DMS 273 (cell line): Measurements from ENCODE around the gene DLG1.
"Not testable (repeated sequence)": the region's sequence is repeated elsewhere in the genome, so short reads cannot be mapped to it uniquely, and the experiment has no call there.

Experiments
- DNase-seq: peaks from one replicate; lab custom pipeline; 2025; ENCODE audit not compliant: unreplicated experiment; lab: John Stamatoyannopoulos, UW

The DLG1 gene

DNA sequence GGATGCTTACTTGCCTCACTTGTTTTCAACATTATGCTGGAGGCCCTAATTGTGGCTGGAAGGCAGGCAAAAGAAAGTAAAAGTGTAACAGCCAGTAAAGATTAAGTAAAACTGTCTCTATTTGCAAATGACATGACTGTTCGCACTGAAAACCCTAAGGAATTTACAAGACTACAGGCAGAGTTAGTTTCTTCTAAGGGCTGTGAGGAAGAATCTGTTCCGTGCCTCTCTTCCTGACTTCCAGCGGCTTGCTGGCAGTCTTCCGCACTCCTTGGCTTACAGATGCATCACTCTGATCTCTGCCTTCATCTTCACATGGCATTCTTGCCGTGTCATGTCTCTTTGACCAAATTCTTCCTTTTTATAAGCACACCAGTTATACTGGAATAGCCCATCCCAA, 86.1 kb downstream of the DLG1 start:
- DNase-seq: no peak

GRCh38 chr3:197211698-197212097, 86.7 kb downstream of the DLG1 start:
- not testable (repeated sequence) for DNase-seq

DNA sequence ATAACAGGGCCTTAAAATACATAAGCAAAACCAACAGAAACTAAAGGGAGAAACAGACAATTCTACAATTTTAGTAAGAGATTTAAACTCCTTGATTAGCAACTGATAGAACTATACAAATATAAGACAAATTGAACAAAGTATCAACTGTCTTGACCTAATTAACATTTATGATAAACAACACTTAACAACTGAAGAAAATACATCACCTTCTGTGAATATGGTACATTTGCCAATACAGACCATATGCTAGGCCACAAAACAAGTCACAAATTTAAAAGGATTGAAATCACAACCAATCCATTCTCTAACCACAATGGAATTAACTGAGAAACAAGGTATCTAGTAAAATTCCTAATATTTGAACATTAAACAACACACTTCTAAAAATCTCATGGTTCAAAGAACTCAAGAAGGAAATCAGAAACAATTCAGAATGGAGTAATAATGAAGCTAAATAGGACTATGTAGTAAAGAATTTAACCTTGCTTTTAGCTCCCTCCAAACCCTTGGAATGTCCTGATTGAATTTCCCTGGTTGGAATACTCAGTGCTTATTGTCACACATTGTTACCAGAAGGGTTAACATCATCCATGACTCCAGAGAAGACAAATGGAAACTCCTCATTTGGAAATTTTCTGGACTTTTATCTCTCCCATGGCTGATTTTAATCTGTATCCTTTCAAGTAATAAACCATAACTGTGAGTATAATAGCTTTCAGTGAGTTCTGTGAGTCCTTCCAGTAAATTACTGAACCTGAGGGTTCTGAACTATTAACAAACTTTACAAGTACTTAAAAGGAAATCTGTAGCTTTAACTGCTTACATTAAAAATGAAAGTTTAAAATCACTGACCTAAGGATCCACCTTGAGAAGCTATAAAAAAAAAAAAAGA, 88.8 kb downstream of the DLG1 start:
- peak; percentile 33 for DNase-seq

GRCh38 chr3:197206913-197207312, 91.5 kb downstream of the DLG1 start:
- peak; percentile 14 for DNase-seq

DNA sequence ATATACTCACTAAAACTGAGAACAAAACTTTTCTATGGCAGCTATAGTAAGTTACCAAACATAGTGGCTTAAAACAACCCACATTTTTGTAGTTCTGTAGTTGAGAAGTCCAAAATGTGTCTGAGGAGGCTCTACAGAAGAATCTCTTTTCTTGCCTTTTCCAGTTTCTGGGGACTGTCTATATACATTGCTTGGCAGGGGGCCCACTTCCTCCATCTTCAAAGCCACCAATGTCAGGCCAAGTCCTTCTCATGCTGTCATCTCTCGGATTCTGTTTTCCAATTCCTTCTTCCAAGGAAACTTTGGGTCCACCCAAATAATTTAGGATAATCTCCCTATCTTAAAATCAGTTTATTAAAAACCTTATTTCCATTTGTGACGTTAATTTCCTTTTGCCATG, 92.7 kb downstream of the DLG1 start:
- peak; percentile 15 for DNase-seq

GRCh38 chr3:197205265-197205664, 93.1 kb downstream of the DLG1 start:
- no peak for DNase-seq

- DNase-seq: no peak
Measured at GRCh38 chr3:197204736-197205135, 93.7 kb downstream of the DLG1 start.

DNA sequence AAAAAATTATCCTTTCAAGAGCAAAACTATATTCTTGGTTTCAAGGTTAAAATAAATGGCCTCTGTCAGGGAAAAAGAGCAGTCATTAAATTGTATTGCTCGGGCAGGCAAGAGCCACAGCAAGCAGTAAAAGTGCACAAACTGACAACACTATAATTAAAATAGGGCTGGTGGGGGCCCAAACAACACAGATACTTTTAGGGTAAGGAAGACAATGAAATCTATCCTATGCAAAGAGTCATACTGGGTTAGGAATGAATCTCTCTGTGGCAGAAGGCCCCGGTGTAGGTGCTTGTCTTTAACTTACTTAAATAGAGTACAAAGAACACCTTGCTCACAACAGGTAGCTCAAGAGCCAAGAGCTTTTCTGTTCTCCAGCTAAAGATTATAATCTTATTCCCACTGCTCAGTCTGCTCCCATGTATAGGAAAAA, 94.7 kb downstream of the DLG1 start:
- no peak for DNase-seq

- DNase-seq: no peak
Measured at GRCh38 chr3:197202694-197203093, 95.7 kb downstream of the DLG1 start.

GRCh38 chr3:197201791-197202452, 96.5 kb downstream of the DLG1 start:
- DNase-seq: no peak

DNA sequence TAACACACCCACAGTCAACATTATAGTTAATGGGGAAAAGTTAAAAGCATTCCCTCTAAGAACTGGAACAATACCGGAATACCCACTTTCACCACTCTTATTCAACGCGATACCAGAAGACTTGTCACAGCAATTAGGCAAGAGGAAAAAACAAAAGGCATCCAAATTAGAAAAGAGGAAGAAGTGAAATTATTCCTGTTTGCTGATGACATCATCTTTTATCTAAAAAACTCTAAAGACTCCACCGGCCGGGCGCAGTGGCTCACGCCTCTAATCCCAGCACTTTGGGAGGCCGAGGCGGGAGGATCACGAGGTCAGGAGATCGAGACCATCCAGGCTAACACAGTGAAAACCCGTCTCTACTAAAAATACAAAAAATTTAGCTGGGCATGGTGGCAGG, 97.6 kb downstream of the DLG1 start:
- DNase-seq: not testable (repeated sequence)

DNA sequence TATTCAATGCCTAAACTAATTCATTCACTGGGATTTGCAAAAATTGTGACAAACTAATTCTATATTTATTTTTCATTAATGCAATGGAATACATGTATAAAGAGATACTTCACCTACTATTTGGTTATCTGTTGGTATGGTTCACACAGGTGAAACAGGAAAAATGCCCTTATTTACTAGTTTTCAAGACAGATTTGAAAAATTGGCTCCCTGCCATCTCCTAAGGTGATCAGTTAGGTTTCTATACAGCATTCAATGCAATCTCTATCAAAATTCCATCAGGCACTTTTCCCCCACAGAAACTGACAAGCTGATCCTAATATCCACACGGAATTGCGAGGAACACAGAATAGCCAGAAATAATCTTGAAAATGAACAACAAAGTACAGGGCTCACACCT, 101.1 kb downstream of the DLG1 start:
- peak; percentile 15 for DNase-seq

DNA sequence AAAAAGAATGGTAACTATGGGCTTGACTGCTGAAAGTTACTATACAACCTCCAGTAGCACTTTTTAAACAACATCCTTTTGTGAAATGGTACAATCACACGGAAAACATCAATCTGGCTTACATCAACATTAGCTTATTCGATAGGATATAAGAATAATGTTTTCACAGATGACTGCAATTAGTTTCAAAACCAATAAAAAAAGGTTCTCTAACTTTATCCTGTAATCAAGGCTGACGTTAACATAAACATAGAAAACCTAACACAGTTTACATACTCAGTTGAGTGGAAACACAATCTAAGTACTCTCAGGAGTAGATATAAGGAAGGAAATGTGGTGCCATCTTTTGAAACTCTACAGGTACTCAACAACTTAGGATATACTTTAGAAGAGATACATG, 102.2 kb downstream of the DLG1 start:
- no peak for DNase-seq

- no peak for DNase-seq
Measured at GRCh38 chr3:197195326-197195725, 103.1 kb downstream of the DLG1 start.

GRCh38 chr3:197193759-197194158, 104.7 kb downstream of the DLG1 start:
- not testable (repeated sequence) for DNase-seq

- no peak for DNase-seq
Measured at GRCh38 chr3:197191897-197192296, 106.5 kb downstream of the DLG1 start.

- no peak for DNase-seq
Measured at GRCh38 chr3:197189623-197190022, 108.8 kb downstream of the DLG1 start.

DNA sequence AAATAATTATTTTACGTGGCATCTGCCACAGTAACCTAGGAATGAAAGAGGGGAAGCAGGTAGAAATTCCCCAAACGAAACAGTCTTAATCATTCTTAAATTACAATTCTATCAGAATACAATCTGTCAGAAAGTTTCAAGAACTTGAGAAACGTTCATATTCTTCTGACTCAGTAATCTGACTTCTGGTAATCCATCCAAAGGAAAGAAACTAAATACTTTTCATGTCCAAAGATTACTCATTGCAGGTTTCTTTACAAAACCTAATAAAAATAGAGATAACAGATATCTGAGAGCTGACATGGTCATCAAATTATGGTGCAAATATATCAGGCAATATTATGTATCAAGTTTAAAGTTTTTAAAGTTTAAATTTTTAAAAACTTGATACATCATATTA, 109.4 kb downstream of the DLG1 start:
- DNase-seq: no peak

GRCh38 chr3:197186887-197187588, 111.4 kb downstream of the DLG1 start:
- DNase-seq: peak; percentile 86

- no peak for DNase-seq
Measured at GRCh38 chr3:197183582-197183981, 114.8 kb downstream of the DLG1 start.

DNA sequence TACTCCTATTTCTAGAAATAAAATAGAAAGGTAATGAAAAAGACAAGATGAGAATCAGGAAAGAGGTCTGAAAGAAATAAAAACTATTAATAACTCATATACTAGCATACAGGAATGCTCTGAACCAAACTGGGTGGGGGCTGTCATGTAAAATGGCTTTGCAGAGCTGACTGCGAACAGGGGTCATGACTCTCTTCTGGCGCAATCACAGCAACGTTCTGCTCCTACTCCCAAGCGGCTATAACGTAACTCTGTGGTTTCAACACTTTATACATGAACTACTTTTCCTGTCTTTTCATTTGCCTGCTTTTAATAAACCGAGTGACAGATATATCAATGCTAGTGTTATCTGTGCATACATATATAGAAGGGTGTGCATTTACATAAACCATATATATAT, 116.7 kb downstream of the DLG1 start:
- no peak for DNase-seq

DNA sequence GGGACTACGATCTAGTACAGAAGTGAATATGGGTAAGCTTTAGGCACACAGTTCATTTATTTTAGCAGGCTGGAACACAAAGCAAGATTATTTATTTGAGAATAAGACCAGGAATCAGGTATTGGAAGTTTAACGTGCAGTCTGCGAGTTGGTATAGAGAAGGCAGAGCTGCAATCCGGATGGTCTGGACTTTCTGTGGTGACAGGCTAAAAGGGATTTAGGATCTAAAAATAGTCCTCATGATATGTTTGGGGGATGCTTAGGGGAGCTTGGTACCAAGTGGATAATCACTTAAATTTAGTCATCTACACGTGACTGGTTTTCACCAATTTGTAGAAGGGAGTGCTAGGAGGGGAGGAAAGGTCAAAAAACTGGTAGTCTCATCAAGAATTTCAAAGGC, 119.4 kb downstream of the DLG1 start:
- DNase-seq: no peak
